IMR-90 (cell line): Measurements from ENCODE around the gene MYL11. TPM values are rescaled to one million over a fixed set of nuclear protein-coding genes. Genes with fewer than 3 reads are reported as not detected.

Source experiments
- ATAC-seq: fragments of 200-7000 bp; cut with Tn5 transposase; 2 replicates; pipeline ENCODE4 v1.9.1; 2020; ENCODE audit warnings: low read depth, mild to moderate bottlenecking, moderate library complexity
- BruUV-seq: library from RNA; stranded (reverse); fragments of 400-500 nt; replicated peaks from 2 replicates; lab custom pipeline; 2021; lab: Mats Ljungman, UMichigan
- CTCF ChIA-PET: fragments of 300-600 bp; formaldehyde crosslinking; extraction: SDS; loops from one replicate; lab custom pipeline; 2021; ENCODE audit warnings: antibody characterized with exemption; lab: Yijun Ruan, JAX
- POLR2A ChIA-PET: fragments of 300-600 bp; sonication (Branson Sonifier 250); formaldehyde crosslinking; loops from one replicate; lab custom pipeline; 2022; ENCODE audit warnings: antibody characterized with exemption; ENCODE audit not compliant: unreplicated experiment; lab: Charles Lee
- DNase-seq: peaks from one replicate; pipeline ENCODE4 v3.0.0; 2013
- H2AFZ ChIP-seq: replicated peaks from 2 replicates; pipeline ENCODE3; 2013; ENCODE audit warnings: low read length, mild to moderate bottlenecking; ENCODE audit not compliant: poor library complexity
- H2AK5ac ChIP-seq: 2 replicates; pipeline ENCODE4 v1.6.1; 2013; ENCODE audit warnings: low read depth, low read length, inconsistent platforms
- H2AK9ac ChIP-seq: replicated peaks from 2 replicates; pipeline ENCODE3; 2013; ENCODE audit warnings: mild to moderate bottlenecking, low read depth, low read length, moderate library complexity; ENCODE audit not compliant: poor library complexity
- H2BK120ac ChIP-seq: 2 replicates; pipeline ENCODE4 v1.6.1; 2013; ENCODE audit warnings: low read depth, low read length, inconsistent platforms
- H2BK15ac ChIP-seq: 3 replicates; pipeline ENCODE4 v1.6.1; 2013; ENCODE audit warnings: low read depth, low read length, inconsistent platforms
- H2BK20ac ChIP-seq: 2 replicates; pipeline ENCODE4 v1.6.1; 2013; ENCODE audit warnings: low read depth, mild to moderate bottlenecking, inconsistent platforms, low read length, moderate library complexity
- H2BK5ac ChIP-seq: 2 replicates; pipeline ENCODE4 v1.6.1; 2013; ENCODE audit warnings: mild to moderate bottlenecking, low read depth, low read length, inconsistent platforms; ENCODE audit not compliant: poor library complexity, severe bottlenecking
- H3K14ac ChIP-seq: replicated peaks from 2 replicates; pipeline ENCODE4 v1.6.1; 2013; ENCODE audit warnings: low read depth, low read length, inconsistent platforms
- H3K18ac ChIP-seq: 2 replicates; pipeline ENCODE4 v1.6.1; 2013; ENCODE audit warnings: low read depth, low read length, control low read depth
- H3K23ac ChIP-seq: 2 replicates; pipeline ENCODE4 v1.6.1; 2013; ENCODE audit warnings: low read depth, low read length, inconsistent platforms
- H3K27ac ChIP-seq: 2 replicates; pipeline ENCODE4 v1.5.1; 2013; ENCODE audit warnings: mild to moderate bottlenecking, control low read depth, low read length; ENCODE audit not compliant: insufficient read depth
- H3K27me3 ChIP-seq: 2 replicates; pipeline ENCODE4 v1.6.1; 2013; ENCODE audit warnings: low read length; ENCODE audit not compliant: control insufficient read depth, insufficient read depth
- H3K36me3 ChIP-seq: 2 replicates; pipeline ENCODE4 v1.6.1; 2013; ENCODE audit warnings: low read length, mixed read lengths; ENCODE audit not compliant: control insufficient read depth, insufficient read depth
- H3K4ac ChIP-seq: 2 replicates; pipeline ENCODE4 v1.6.1; 2013; ENCODE audit warnings: low read depth, low read length, inconsistent platforms
- H3K4me1 ChIP-seq: 2 replicates; pipeline ENCODE4 v1.6.1; 2013; ENCODE audit warnings: low read length, mixed read lengths; ENCODE audit not compliant: control insufficient read depth, insufficient read depth
- H3K4me2 ChIP-seq: 2 replicates; pipeline ENCODE4 v1.6.1; 2013; ENCODE audit warnings: low read depth, mild to moderate bottlenecking, control low read depth, low read length, moderate library complexity
- H3K4me3 ChIP-seq: 2 replicates; pipeline ENCODE4 v1.5.1; 2013; ENCODE audit warnings: low read depth, mild to moderate bottlenecking, control low read depth, low read length, moderate library complexity; ENCODE audit not compliant: insufficient read depth
- H3K56ac ChIP-seq: 2 replicates; pipeline ENCODE4 v1.6.1; 2013; ENCODE audit warnings: low read length, inconsistent platforms; ENCODE audit not compliant: insufficient read depth; ENCODE audit errors: extremely low read depth
- H3K79me1 ChIP-seq, 2 experiments: 2 replicates each; pipeline ENCODE4 v1.6.1; 2013; ENCODE audit warnings: low read length in 2 of 2, inconsistent platforms in 1 of 2, low read depth in 1 of 2
- H3K9ac ChIP-seq: 2 replicates; pipeline ENCODE4 v1.6.1; 2013; ENCODE audit warnings: low read depth, low read length, control low read depth
- H3K9me1 ChIP-seq: 2 replicates; pipeline ENCODE4 v1.6.1; 2013; ENCODE audit warnings: low read length, inconsistent platforms; ENCODE audit not compliant: insufficient read depth
- H3K9me3 ChIP-seq: 2 replicates; pipeline ENCODE4 v1.6.1; 2013; ENCODE audit warnings: low read length; ENCODE audit not compliant: control insufficient read depth, insufficient read depth
- H4K20me1 ChIP-seq: 2 replicates; pipeline ENCODE4 v1.6.1; 2013; ENCODE audit warnings: low read length, inconsistent platforms; ENCODE audit not compliant: insufficient read depth
- H4K5ac ChIP-seq: 2 replicates; pipeline ENCODE4 v1.6.1; 2013; ENCODE audit warnings: mild to moderate bottlenecking, low read depth, low read length, control low read depth
- H4K8ac ChIP-seq, 2 experiments: 2 replicates each; pipeline ENCODE4 v1.6.1; 2013; ENCODE audit warnings: low read depth in 2 of 2, low read length in 2 of 2, control low read depth in 1 of 2, inconsistent platforms in 1 of 2
- H4K91ac ChIP-seq: 2 replicates; pipeline ENCODE4 v1.6.1; 2013; ENCODE audit warnings: low read depth, low read length, inconsistent platforms; ENCODE audit not compliant: insufficient read depth
- CTCF ChIP-seq: conservative IDR thresholded peaks from 2 replicates; pipeline ENCODE4 v1.5.1; 2012; ENCODE audit warnings: mild to moderate bottlenecking, low read depth, low read length, improper control_type of control experiment
- MAFK ChIP-seq: IDR thresholded peaks from 2 replicates; pipeline ENCODE4 v1.6.1; 2012; ENCODE audit warnings: low read depth, low read length, improper control_type of control experiment
- MXI1 ChIP-seq: IDR thresholded peaks from 2 replicates; pipeline ENCODE4 v1.6.1; 2012; ENCODE audit warnings: low read depth, mild to moderate bottlenecking, low read length, moderate library complexity, borderline replicate concordance
- NFE2L2 ChIP-seq: fragments of 150-350 bp; IDR thresholded peaks from 2 replicates; pipeline ENCODE4 v1.6.1; 2016; ENCODE audit warnings: low read depth, mild to moderate bottlenecking, low read length
- POLR2A ChIP-seq: IDR thresholded peaks from 2 replicates; pipeline ENCODE4 v1.6.1; 2012; ENCODE audit warnings: mild to moderate bottlenecking, low read depth, low read length
- RAD21 ChIP-seq: IDR thresholded peaks from 2 replicates; pipeline ENCODE4 v1.6.1; 2012; ENCODE audit warnings: low read length, improper control_type of control experiment
- RFX5 ChIP-seq: IDR thresholded peaks from 2 replicates; pipeline ENCODE4 v1.8.0; 2012; ENCODE audit warnings: low read depth, mild to moderate bottlenecking, low read length, moderate library complexity
- SMC3 ChIP-seq: fragments of 150-350 bp; IDR thresholded peaks from 2 replicates; pipeline ENCODE4 v1.6.1; 2016; ENCODE audit warnings: low read depth, mild to moderate bottlenecking, antibody characterized with exemption, low read length, moderate library complexity
- WGBS, 2 experiments: methylation state at CpG; one replicate each; pipeline versions ENCODE4 v1.1.5 to v1.1.7; 2013; ENCODE audit warnings: missing lambda C conversion rate in 2 of 2; ENCODE audit not compliant: insufficient read length in 1 of 2; ENCODE audit errors: extremely low coverage in 2 of 2; 5-methylcytosine and 5-hydroxymethylcytosine counted together
- dilution Hi-C: fragments of 300-500 bp; cut with HindIII; formaldehyde crosslinking; loops from one replicate; pipeline ENCODE4 v1.14.3; 2018; ENCODE audit warnings: low sequenced_read_pairs; ENCODE audit not compliant: unreplicated experiment
- in situ Hi-C: fragments of 300-500 bp; cut with MboI; formaldehyde crosslinking; loops from 3 replicates; pipeline ENCODE4 v1.14.3; 2019; ENCODE audit warnings: low sequenced_read_pairs, inconsistent platforms, mixed read lengths
- intact Hi-C: fragments of 100-400 bp; cut with micrococcal nuclease; formaldehyde crosslinking; loops from 2 replicates; pipeline ENCODE4 v1.10.0; 2022
- polyA plus RNA-seq, 3 experiments: library from polyadenylated mRNA; depleted of rRNA; stranded (reverse); fragments of >200 nt; gene quantifications; 2 replicates each; pipeline ENCODE4 v1.2.3, GENCODE V29; 2012; ENCODE audit warnings: low replicate concordance in 1 of 3
- total RNA-seq: library from RNA; depleted of rRNA; stranded (reverse); fragments of >200 nt; gene quantifications from 2 replicates; pipeline ENCODE4 v1.2.3, GENCODE V29; 2012

Gene MYL11
- total and polyA plus RNA-seq, 2 of the 4 experiments (the other 2 are of a cell fraction), result 1.1 TPM; not detected in 1

- dilution Hi-C loops, result no loop called here
- ChIA-PET POLR2A (interaction anchor here (0.5 to 1.3 kb wide), 3 partner anchors 11 to 321 kb away, joined by 3 to 7 read pairs (median 5); partner anchors contain the start of gene ZNF771), CTCF (interaction anchor here (1.0 kb wide), 1 partner anchor 25 kb away, joined by 3 read pairs; no protein-coding TSS in a partner anchor)
- Histone ChIP-seq H3K4me1 (peaks cover 10% of the 10 kb centered on the region), H3K9me1 (no peaks in the 10 kb centered on the region), H3K36me3 (peaks cover 12% of the 10 kb centered on the region; the same call in 1 of the 2 replicates), H4K8ac (peak overlapping the region in 1 of 2 experiments; percentile 59; a peak in 2 of 4 replicates), H3K9ac (peak overlapping the region; percentile 73), H2AK5ac (peak overlapping the region; percentile 83), H3K4me3 (peak overlapping the region; percentile 95), H3K23ac (peak overlapping the region; percentile 97), H2AK9ac (peak overlapping the region; percentile 94), H3K27ac (peak overlapping the region; percentile 70), H4K91ac (0 out of 2 replicates have a peak overlapping the region, but pooled peaks have one; percentile 14), H3K79me1 (peaks cover 0 to 52% of the 10 kb centered on the region in 2 experiments), H2AFZ (peak overlapping the region; percentile 98), H4K5ac (peak overlapping the region; percentile 49; the same call in 1 of the 2 replicates), H4K20me1 (no peaks in the 10 kb centered on the region), H3K9me3 (no peaks in the 10 kb centered on the region), H3K27me3 (no peaks in the 10 kb centered on the region), H3K56ac (peak overlapping the region; percentile 72), H2BK5ac (peak overlapping the region; percentile 2), H2BK120ac (no peak overlapping the region), H3K4me2 (peak overlapping the region; percentile 92), H3K4ac (peak overlapping the region; percentile 70), H2BK15ac (no peak overlapping the region), H3K18ac (no peak overlapping the region), H3K14ac (peak overlapping the region; percentile 80), H2BK20ac (no peak overlapping the region)
- TF ChIP-seq SMC3 (no peak), RAD21 (no peak), MXI1 (no peak), MAFK (no peak), NFE2L2 (no peak), CTCF (no peak), POLR2A (no peak), RFX5 (no peak)
- intact Hi-C loops, result loop anchor here (2.0 kb wide), 2 partner anchors 13 to 17 kb away; no protein-coding TSS in a partner anchor
- WGBS, 2 experiments, result 18% methylated on average over 7 of the region's 13 CpGs; no CpG with 5 or more reads in 1 of the 2 experiments
- in situ Hi-C loops, result no loop called here
- ATAC-seq, result no peak; the same call in 1 of the 2 replicates
- no peak for DNase-seq
- BruUV-seq, result no TSS peak
Observed at GRCh38 chr16:30395992-30396585, 21.5 kb downstream of the MYL11 start.
